K562 (cell line): ENCODE results near the gene CENPH. TPM values are rescaled to one million over a fixed set of nuclear protein-coding genes. Genes with fewer than 3 reads are reported as not detected.

Experiments used
- ATAC-seq: fragments of 200-7000 bp; cut with Tn5 transposase; 3 replicates; pipeline ENCODE4 v1.9.1; 2020; ENCODE audit warnings: moderate library complexity
- BruUV-seq: library from RNA; stranded (reverse); fragments of 400-500 nt; replicated peaks from 2 replicates; lab custom pipeline; 2021; lab: Mats Ljungman, UMichigan
- CTCF ChIA-PET: fragments of 300-600 bp; formaldehyde crosslinking; extraction: SDS; loops from one replicate; lab custom pipeline; 2021; ENCODE audit warnings: low intra/inter-chr PET ratio; lab: Yijun Ruan, JAX
- POLR2A ChIA-PET: fragments of 300-600, 350-650 bp; sonication (Branson Sonifier 250); formaldehyde crosslinking; extraction: SDS; loops from one replicate; lab custom pipeline; 2021; ENCODE audit warnings: antibody characterized with exemption, inconsistent platforms; lab: Yijun Ruan, JAX
- DNase-seq, 4 experiments: peaks; one replicate each; pipeline versions ENCODE4 v3.0.0 to v3.0.0-alpha.2; 2011 to 2018; ENCODE audit warnings: low spot score in 3 of 4, mixed read lengths in 3 of 4; ENCODE audit errors: extremely low read depth in 1 of 4
- FAIRE-seq: peaks from 2 replicates; lab custom pipeline; 2011; peaks lifted over from hg19 to GRCh38; lab: Jason Lieb, UNC
- H2AFZ ChIP-seq: 2 replicates; pipeline ENCODE4 v1.6.0; 2011; ENCODE audit warnings: low read depth, low read length, control low read depth, inconsistent platforms
- H3K27ac ChIP-seq: fragments of 200-600 bp; 3 replicates; pipeline ENCODE4 v1.8.0; 2011; ENCODE audit warnings: low read depth, mild to moderate bottlenecking, control low read depth, inconsistent platforms, low read length, moderate library complexity, mixed read lengths; ENCODE audit errors: extremely low read depth
- H3K27me3 ChIP-seq, 2 experiments: fragments of 300-600 bp in 1 of 2; 2 replicates in 1 of 2; 3 replicates in 1 of 2; pipeline versions ENCODE4 v1.6.0 to v1.8.0; 2011; ENCODE audit warnings: inconsistent platforms in 2 of 2, low read length in 2 of 2, mild to moderate bottlenecking in 1 of 2, mixed read lengths in 1 of 2, moderate library complexity in 1 of 2; ENCODE audit not compliant: control insufficient read depth in 2 of 2, insufficient read depth in 2 of 2
- H3K36me3 ChIP-seq: fragments of 300-600 bp; 3 replicates; pipeline ENCODE4 v1.8.0; 2011; ENCODE audit warnings: mild to moderate bottlenecking, low read length, inconsistent platforms; ENCODE audit not compliant: control insufficient read depth, insufficient read depth
- H3K4me1 ChIP-seq, 2 experiments: fragments of 200-600 bp in 1 of 2; replicated peaks in 1 of 2; 2 replicates in 1 of 2; 3 replicates in 1 of 2; pipeline versions ENCODE4 v1.5.1 to v1.8.0; 2011; ENCODE audit warnings: inconsistent platforms in 2 of 2, low read length in 2 of 2, mild to moderate bottlenecking in 1 of 2, mixed read lengths in 1 of 2, moderate library complexity in 1 of 2; ENCODE audit not compliant: control insufficient read depth in 2 of 2, insufficient read depth in 2 of 2
- H3K4me2 ChIP-seq: 2 replicates; pipeline ENCODE4 v1.6.1; 2011; ENCODE audit warnings: low read length, control low read depth, inconsistent platforms, mixed read lengths; ENCODE audit not compliant: insufficient read depth
- H3K4me3 ChIP-seq: fragments of 200-600 bp; sonication (generic), shearing (Covaris generic); 2 replicates; pipeline ENCODE4 v1.5.1; 2016; ENCODE audit warnings: control low read depth, inconsistent platforms
- H3K79me2 ChIP-seq: fragments of 200-600 bp; 3 replicates; pipeline ENCODE4 v1.8.0; 2011; ENCODE audit warnings: low read length, inconsistent platforms; ENCODE audit not compliant: control insufficient read depth, insufficient read depth
- H3K9ac ChIP-seq, 2 experiments: 2 replicates each; pipeline versions ENCODE4 v1.6.0 to v1.6.1; 2011; ENCODE audit warnings: low read depth in 2 of 2, low read length in 2 of 2, control low read depth in 1 of 2, inconsistent platforms in 1 of 2, mild to moderate bottlenecking in 1 of 2, mixed read lengths in 1 of 2; ENCODE audit not compliant: insufficient read depth in 1 of 2
- H3K9me1 ChIP-seq: one replicate; pipeline ENCODE4 v1.6.0; 2011; ENCODE audit warnings: inconsistent platforms, mild to moderate bottlenecking, low read length, moderate library complexity; ENCODE audit not compliant: control insufficient read depth, insufficient read depth
- H3K9me3 ChIP-seq: replicated peaks from 2 replicates; pipeline ENCODE4 v1.5.1; 2011; ENCODE audit warnings: low read depth, low read length, inconsistent platforms; ENCODE audit not compliant: control insufficient read depth, insufficient read depth
- H4K20me1 ChIP-seq: replicated peaks from 2 replicates; pipeline ENCODE4 v1.6.1; 2011; ENCODE audit warnings: low read length, inconsistent platforms, mixed read lengths; ENCODE audit not compliant: control insufficient read depth, insufficient read depth
- ATF1 ChIP-seq, 2 experiments: fragments of 450-650 bp in 1 of 2; IDR thresholded peaks; 2 replicates each; pipeline ENCODE4 v1.6.1; 2016; ENCODE audit warnings: missing compliant biosample characterization in 1 of 2, missing genetic modification characterization in 1 of 2
- CBX3 ChIP-seq, 2 experiments: IDR thresholded peaks; 1 replicate in 1 of 2; 2 replicates in 1 of 2; pipeline ENCODE4 v1.6.1; 2012; ENCODE audit warnings: inconsistent platforms in 2 of 2, low read length in 2 of 2, borderline replicate concordance in 1 of 2, control low read depth in 1 of 2
- EP300 ChIP-seq: IDR thresholded peaks from 2 replicates; pipeline ENCODE4 v1.6.1; 2012; ENCODE audit warnings: low read length, improper control_type of control experiment
- FOSL1 ChIP-seq: fragments of 200-800 bp; sonication (Bioruptor generic); conservative IDR thresholded peaks from 2 replicates; pipeline ENCODE4 v1.6.1; 2016; ENCODE audit warnings: missing genetic modification characterization, missing compliant biosample characterization
- MTA1 ChIP-seq: fragments of 450-650 bp; IDR thresholded peaks from 2 replicates; pipeline ENCODE4 v1.6.1; 2017; ENCODE audit warnings: borderline replicate concordance
- PRPF4 ChIP-seq: fragments of 200-400 bp; formaldehyde crosslinking; IDR thresholded peaks from one replicate; pipeline ENCODE4 v1.6.1; 2017; ENCODE audit warnings: low read length, low read depth, mild to moderate bottlenecking; ENCODE audit not compliant: insufficient read depth, poor library complexity, severe bottlenecking
- PTTG1 ChIP-seq: fragments of 450-650 bp; IDR thresholded peaks from 2 replicates; pipeline ENCODE4 v1.6.1; 2016; ENCODE audit warnings: low read depth, mild to moderate bottlenecking, missing genetic modification characterization, missing compliant biosample characterization
- RCOR1 ChIP-seq, 2 experiments: IDR thresholded peaks; 2 replicates each; pipeline ENCODE4 v1.6.1; 2012; ENCODE audit warnings: low read depth in 2 of 2, low read length in 2 of 2, borderline replicate concordance in 1 of 2, improper control_type of control experiment in 1 of 2
- SMAD1 ChIP-seq: fragments of 150-350 bp; IDR thresholded peaks from 2 replicates; pipeline ENCODE4 v1.6.1; 2014; ENCODE audit warnings: low read length, low read depth; ENCODE audit not compliant: partially characterized antibody
- ZNF175 ChIP-seq: fragments of 200-800 bp; sonication (Bioruptor generic); IDR thresholded peaks from 2 replicates; pipeline ENCODE4 v1.6.1; 2016; ENCODE audit warnings: low read depth, mild to moderate bottlenecking, missing genetic modification characterization, missing compliant biosample characterization
- ZNF696 ChIP-seq: fragments of 250-450 bp; sonication (Bioruptor Pico); conservative IDR thresholded peaks from 2 replicates; pipeline ENCODE4 v1.4.0; 2020; ENCODE audit warnings: mild to moderate bottlenecking, moderate library complexity
- WGBS: fragments of 100-300 bp; shearing (Covaris generic); methylation state at CpG from one replicate; pipeline ENCODE4 v1.1.6; 2016; ENCODE audit warnings: low coverage, mixed read lengths; ENCODE audit not compliant: insufficient coverage; ENCODE audit errors: missing lambda C conversion rate; 5-methylcytosine and 5-hydroxymethylcytosine counted together
- in situ Hi-C: fragments of 300-500 bp; cut with MboI; formaldehyde crosslinking; loops from 4 replicates; pipeline ENCODE4 v1.15.0; 2018; ENCODE audit warnings: inconsistent platforms, mixed read lengths
- intact Hi-C: fragments of 100-400 bp; cut with micrococcal nuclease; formaldehyde crosslinking; loops from 2 replicates; pipeline ENCODE4 v1.14.2; 2022
- polyA plus RNA-seq, 8 experiments: library from polyadenylated mRNA; depleted of rRNA in 4 of 8; stranded (reverse) in 5 of 8; unstranded in 3 of 8; fragments of >200 nt; fragmentation: Nextera tagmentation in 2 of 8; fragmentation: Illumina TruSeq in 1 of 8; extraction: Ambion mirVana in 2 of 8; extraction: Trizol in 1 of 8; gene quantifications; 2 replicates each; pipeline versions ENCODE4 v1.2.1 to v1.2.3, GENCODE V29; 2011 to 2014; ENCODE audit warnings: inconsistent platforms in 1 of 8, missing spikeins in 1 of 8
- total RNA-seq, 7 experiments: library from RNA; depleted of rRNA in 6 of 7; stranded (reverse); fragments of >200 nt in 6 of 7; fragmentation: Illumina TruSeq in 2 of 7; extraction: Trizol in 2 of 7; gene quantifications; 2 replicates each; pipeline versions ENCODE4 v1.2.1 to v1.2.3, GENCODE V29; 2011 to 2021; ENCODE audit warnings: low replicate concordance in 1 of 7
- TF ChIP-seq, protein P1 (sequence below): fragments of 250-450 bp; sonication (Bioruptor Pico); IDR thresholded peaks from 2 replicates; pipeline ENCODE4 v1.8.0; 2022; ENCODE audit warnings: moderate library complexity, mild to moderate bottlenecking, inconsistent platforms
- TF ChIP-seq, protein P2 (sequence below), 2 experiments: fragments of 450-650 bp; IDR thresholded peaks; 2 replicates each; pipeline ENCODE4 v1.6.1; 2018; ENCODE audit warnings: mild to moderate bottlenecking in 2 of 2, low read depth in 1 of 2; ENCODE audit not compliant: partially characterized antibody in 2 of 2
- TF ChIP-seq, protein P3 (sequence below): fragments of 450-650 bp; conservative IDR thresholded peaks from 2 replicates; pipeline ENCODE4 v1.6.1; 2016; ENCODE audit warnings: missing genetic modification characterization, low read depth, mild to moderate bottlenecking, control low read depth, missing compliant biosample characterization

The CENPH gene
- total and polyA plus RNA-seq, 9 of the 15 experiments (the other 6 are each of a cell fraction or from before 2014, with no cell fraction given): 10.5 to 124 (median 74.9) TPM

DNA sequence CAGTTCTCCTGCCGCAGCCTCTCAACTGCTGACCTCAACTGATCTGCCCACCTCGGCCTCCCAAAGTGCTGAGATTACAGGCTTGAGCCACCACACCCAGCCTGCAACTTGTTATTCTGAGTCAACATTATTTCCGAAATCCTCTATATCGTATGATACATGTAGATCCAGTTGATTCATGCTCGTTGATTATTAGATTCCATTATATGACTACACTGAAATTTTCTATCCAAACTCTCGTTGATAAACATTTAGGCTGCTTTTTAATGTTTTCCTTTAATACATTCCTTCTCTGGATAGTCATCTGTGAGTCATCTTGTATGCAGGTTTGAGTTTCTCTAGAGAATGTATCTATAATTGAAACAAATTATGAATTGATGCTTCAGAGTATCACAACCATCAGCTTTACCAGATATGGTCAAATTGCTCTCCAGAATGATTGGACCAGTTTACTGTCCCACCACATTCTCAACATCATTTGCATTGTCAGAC lies 49.4 kb downstream of the CENPH start:
- ChIA-PET POLR2A (no interaction called here), CTCF (no interaction called here)
- H3K4me3 ChIP-seq: no peak overlapping the region
- in situ Hi-C loops (no loop called here), intact Hi-C loops (no loop called here)
- 73% methylated on average over 6 of the region's 6 CpGs for WGBS
- no peaks in the 10 kb centered on the region for H4K20me1 ChIP-seq
- H3K36me3 ChIP-seq: peaks cover 38% of the 10 kb centered on the region
- no peak overlapping the region for H3K9ac ChIP-seq
- ATAC-seq (no peak), DNase-seq (no peak), FAIRE-seq (no peak)
- no TSS peak for BruUV-seq
- peaks cover 11% of the 10 kb centered on the region in 2 experiments for H3K4me1 ChIP-seq
- H3K9me3 ChIP-seq: no peaks in the 10 kb centered on the region
- no peaks in the 10 kb centered on the region for H3K9me1 ChIP-seq
- H3K79me2 ChIP-seq: peaks cover 77% of the 10 kb centered on the region
- no peak overlapping the region for H2AFZ ChIP-seq
- H3K27ac ChIP-seq: no peak overlapping the region
- H3K4me2 ChIP-seq: no peak overlapping the region
- no peaks in the 10 kb centered on the region for H3K27me3 ChIP-seq
- TF ChIP-seq, protein P1, sequence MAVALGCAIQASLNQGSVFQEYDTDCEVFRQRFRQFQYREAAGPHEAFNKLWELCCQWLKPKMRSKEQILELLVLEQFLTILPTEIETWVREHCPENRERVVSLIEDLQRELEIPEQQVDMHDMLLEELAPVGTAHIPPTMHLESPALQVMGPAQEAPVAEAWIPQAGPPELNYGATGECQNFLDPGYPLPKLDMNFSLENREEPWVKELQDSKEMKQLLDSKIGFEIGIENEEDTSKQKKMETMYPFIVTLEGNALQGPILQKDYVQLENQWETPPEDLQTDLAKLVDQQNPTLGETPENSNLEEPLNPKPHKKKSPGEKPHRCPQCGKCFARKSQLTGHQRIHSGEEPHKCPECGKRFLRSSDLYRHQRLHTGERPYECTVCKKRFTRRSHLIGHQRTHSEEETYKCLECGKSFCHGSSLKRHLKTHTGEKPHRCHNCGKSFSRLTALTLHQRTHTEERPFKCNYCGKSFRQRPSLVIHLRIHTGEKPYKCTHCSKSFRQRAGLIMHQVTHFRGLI (CRISPR knock-in tag): no peak
- TF ChIP-seq CBX3 (IDR thresholded peaks at IDR 0.05; ENCODE audit: borderline replicate concordance in 1 of 2, low read length in 2 of 2) (no peak), PRPF4 (no peak), PTTG1 (no peak), SMAD1 (no peak), MTA1 (no peak), RCOR1 (IDR thresholded peaks at IDR 0.05; ENCODE audit: borderline replicate concordance in 1 of 2, low read depth in 2 of 2, low read length in 2 of 2) (no peak), ZNF175 (CRISPR knock-in tag) (no peak), FOSL1 (tag) (peak; percentile 43; the same call in 1 of the 2 replicates), ZNF696 (CRISPR knock-in tag) (no peak), ATF1 (CRISPR knock-in tag; IDR thresholded peaks at IDR 0.05) (no peak), ATF1 (tag; IDR thresholded peaks at IDR 0.05) (no peak), EP300 (no peak)
- TF ChIP-seq, protein P2, sequence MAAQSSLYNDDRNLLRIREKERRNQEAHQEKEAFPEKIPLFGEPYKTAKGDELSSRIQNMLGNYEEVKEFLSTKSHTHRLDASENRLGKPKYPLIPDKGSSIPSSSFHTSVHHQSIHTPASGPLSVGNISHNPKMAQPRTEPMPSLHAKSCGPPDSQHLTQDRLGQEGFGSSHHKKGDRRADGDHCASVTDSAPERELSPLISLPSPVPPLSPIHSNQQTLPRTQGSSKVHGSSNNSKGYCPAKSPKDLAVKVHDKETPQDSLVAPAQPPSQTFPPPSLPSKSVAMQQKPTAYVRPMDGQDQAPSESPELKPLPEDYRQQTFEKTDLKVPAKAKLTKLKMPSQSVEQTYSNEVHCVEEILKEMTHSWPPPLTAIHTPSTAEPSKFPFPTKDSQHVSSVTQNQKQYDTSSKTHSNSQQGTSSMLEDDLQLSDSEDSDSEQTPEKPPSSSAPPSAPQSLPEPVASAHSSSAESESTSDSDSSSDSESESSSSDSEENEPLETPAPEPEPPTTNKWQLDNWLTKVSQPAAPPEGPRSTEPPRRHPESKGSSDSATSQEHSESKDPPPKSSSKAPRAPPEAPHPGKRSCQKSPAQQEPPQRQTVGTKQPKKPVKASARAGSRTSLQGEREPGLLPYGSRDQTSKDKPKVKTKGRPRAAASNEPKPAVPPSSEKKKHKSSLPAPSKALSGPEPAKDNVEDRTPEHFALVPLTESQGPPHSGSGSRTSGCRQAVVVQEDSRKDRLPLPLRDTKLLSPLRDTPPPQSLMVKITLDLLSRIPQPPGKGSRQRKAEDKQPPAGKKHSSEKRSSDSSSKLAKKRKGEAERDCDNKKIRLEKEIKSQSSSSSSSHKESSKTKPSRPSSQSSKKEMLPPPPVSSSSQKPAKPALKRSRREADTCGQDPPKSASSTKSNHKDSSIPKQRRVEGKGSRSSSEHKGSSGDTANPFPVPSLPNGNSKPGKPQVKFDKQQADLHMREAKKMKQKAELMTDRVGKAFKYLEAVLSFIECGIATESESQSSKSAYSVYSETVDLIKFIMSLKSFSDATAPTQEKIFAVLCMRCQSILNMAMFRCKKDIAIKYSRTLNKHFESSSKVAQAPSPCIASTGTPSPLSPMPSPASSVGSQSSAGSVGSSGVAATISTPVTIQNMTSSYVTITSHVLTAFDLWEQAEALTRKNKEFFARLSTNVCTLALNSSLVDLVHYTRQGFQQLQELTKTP (IDR thresholded peaks at IDR 0.05; ENCODE audit: low read depth in 1 of 2, partially characterized antibody in 2 of 2): no peak
- TF ChIP-seq, protein P3, sequence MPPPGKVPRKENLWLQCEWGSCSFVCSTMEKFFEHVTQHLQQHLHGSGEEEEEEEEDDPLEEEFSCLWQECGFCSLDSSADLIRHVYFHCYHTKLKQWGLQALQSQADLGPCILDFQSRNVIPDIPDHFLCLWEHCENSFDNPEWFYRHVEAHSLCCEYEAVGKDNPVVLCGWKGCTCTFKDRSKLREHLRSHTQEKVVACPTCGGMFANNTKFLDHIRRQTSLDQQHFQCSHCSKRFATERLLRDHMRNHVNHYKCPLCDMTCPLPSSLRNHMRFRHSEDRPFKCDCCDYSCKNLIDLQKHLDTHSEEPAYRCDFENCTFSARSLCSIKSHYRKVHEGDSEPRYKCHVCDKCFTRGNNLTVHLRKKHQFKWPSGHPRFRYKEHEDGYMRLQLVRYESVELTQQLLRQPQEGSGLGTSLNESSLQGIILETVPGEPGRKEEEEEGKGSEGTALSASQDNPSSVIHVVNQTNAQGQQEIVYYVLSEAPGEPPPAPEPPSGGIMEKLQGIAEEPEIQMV (tag): no peak
